Left cardiac atrium (tissue), 4 donors: ENCODE data around the gene RBM20. TPM values are rescaled to one million over a fixed set of nuclear protein-coding genes. Genes with fewer than 3 reads are reported as not detected.
"Not testable (repeated sequence)": the region's sequence is repeated elsewhere in the genome, so short reads cannot be mapped to it uniquely, and the experiment has no call there.

Source experiments
- ATAC-seq, 2 donors: fragments of 200-7000 bp; cut with Tn5 transposase; one replicate each; pipeline ENCODE4 v1.9.1; 2020; ENCODE audit warnings: mild to moderate bottlenecking in 2 of 2, moderate library complexity in 2 of 2
- DNase-seq: peaks from one replicate; pipeline ENCODE4 v3.0.0-alpha.2; 2020
- intact Hi-C, 2 donors: fragments of 100-400 bp; cut with DNase I; formaldehyde crosslinking; loops; one replicate each; pipeline versions ENCODE4 v1.14.1 to v1.15.1; 2022 to 2023
- total RNA-seq, 2 donors: library from RNA; stranded (reverse); fragmentation: NEBNext Ultra II Directional; extraction: Animal tissue kit (Norgen Biotek cat#: 25700); gene quantifications; one replicate each; pipeline ENCODE4 v1.2.1, GENCODE V29; 2021
- donor health status: DM: no; HTN: yes; CAD: no.
- donor health status: DM: no; HTN: yes; CAD: no; lungs with severe emphysema.
- donor health status: DM: yes; HTN: yes; CAD: no.
- donor health status: Dilated cardiomyopathy.

Gene RBM20
- total RNA-seq, 2 donors from 2014 or later = 37.2 to 44.1 TPM

DNA sequence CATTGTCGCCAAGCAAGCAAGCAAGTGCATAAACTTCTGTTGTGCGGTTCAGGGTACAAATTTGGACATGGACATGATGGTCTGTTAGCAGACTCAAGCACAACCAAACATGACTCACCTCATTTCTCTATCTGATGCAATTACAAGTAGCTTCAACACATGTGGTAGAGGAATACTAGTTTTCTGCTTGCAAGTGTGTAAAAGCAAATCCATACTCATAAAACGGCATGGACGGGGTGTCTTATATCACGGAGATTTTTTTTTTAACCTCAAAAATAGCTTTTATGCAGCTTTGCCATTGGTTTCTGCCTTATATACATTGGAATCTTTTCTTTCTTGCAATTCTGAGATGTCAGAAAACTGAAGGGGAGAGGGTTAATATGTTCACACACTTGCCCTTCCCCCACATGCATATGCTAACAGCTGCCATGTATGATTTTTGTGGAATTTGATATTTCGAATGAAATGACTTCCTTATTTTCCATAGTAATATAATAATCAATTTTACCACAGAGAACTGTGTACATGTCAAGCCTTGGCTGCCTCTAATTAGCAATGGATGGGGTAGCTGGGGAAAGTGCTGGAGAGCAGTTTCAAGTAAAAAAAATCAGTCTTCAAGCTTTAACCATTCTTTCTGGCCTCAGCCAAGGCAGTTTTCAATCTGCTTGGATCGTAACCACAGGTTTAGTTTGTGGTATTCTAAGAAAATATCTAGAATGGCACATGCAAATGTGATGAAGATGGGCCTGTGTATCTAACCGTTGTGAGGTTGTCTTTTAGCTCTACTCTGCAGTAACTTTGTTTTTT lies 121.6 kb downstream of the RBM20 start:
- ATAC-seq (peak in 1 of 2 donors; percentile 60), DNase-seq (no peak)
- intact Hi-C loops = no loop called here

DNA sequence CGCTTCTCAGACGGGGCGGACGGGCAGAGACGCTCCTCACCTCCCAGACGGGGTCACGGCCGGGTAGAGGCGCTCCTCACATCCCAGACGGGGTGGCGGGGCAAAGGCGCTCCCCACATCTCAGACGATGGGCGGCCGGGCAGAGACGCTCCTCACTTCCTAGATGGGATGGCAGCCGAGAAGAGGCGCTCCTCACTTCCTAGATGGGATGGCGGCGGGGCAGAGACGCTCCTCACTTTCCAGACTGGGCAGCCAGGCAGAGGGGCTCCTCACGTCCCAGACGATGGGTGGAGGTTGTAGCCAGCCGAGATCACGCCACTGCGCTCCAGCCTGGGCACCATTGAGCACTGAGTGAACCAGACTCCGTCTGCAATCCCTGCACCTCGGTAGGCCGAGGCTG lies 123.5 kb downstream of the RBM20 start:
- intact Hi-C loops = not testable (repeated sequence)

DNA sequence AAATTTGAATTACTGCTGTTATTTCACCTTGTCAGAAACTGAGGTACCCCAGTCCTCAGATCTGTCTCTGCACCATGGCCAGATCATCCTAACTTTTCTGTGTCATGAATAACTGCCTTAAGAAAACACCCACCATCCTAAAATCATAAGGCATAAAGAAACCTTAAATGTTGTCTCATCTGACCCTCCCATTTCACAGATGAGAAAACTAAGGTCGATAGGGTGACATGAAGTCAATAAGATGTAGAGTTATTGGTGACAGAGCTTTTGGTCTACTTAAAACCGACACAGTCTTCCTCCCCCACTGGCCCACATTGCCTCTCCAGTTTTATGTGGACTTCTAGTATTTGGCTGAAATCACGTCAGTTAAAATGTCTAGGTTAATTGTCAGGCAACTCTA lies 126.1 kb downstream of the RBM20 start:
- intact Hi-C loops = no loop called here
- DNase-seq = no peak
- no peak for ATAC-seq

More for the DNA sequence above, 123.5 kb downstream of the RBM20 start:
- ATAC-seq, DNase-seq: not testable (repeated sequence)

DNA sequence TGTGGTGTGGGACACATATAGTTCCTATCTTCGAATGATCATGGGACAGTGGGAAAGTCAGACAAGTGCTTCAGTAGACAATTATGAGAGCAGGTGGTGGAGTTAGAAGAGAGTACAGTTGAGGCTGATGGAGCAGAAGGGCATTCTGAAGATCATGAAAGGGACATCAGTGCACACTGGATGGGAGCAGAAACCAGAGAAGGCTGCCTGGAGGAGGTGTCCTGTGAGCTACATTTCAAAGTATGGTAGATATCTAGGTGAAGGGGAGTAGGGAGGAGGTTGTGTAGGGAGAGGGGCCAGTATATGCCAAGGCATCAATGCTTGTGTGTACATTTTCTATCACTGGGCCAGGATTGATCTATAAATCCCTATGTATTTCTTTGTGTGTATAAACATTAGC lies 127.3 kb downstream of the RBM20 start:
- DNase-seq (no peak), ATAC-seq (no peak)
- intact Hi-C loops = no loop called here

DNA sequence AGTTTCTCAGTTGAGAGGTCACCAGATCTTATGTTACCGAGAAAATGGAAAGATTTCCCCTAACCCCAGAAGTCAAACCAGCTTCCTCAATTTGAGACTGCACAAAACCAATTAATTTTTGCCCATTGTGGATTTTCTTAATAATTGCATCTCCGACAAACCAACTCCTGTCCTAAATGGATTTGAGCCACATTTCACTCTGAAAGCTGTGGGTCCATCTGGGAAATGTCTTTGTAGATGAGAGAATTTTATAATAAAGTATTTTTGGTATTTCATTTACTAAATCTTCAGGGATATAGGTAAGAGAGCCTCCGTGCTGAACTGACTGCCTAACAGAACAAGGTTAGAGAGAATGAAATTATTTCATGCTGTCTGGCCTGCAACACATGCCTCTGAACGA lies 127.9 kb downstream of the RBM20 start:
- ATAC-seq (no peak), DNase-seq (no peak)
- intact Hi-C loops = no loop called here

DNA sequence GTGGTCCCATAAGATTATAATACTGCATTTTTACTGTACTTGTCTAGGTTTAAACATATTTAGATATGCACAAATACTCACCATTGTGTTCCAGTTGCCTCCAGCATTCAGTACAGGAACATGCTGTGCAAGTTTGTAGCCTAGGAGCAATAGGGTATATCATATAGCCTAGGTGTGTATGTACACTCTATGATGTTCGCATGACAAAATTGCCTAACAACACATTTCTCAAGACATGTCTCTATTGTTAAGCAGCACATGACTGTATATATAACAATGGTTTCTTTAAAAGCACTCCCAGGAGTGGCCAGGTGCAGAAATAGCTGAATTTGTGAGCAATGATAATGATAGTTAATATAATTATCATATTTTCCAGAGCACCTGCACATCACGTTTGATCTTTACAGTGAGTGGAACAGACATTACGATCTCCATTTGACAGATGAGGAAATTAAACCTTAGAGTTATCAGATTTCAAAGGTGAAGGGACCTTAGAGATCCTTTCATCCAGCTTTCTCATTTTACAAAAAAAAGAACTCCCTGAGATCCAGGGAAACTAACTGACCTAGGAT lies 128.4 kb downstream of the RBM20 start:
- no peak for ATAC-seq
- DNase-seq = no peak
- intact Hi-C loops = no loop called here

DNA sequence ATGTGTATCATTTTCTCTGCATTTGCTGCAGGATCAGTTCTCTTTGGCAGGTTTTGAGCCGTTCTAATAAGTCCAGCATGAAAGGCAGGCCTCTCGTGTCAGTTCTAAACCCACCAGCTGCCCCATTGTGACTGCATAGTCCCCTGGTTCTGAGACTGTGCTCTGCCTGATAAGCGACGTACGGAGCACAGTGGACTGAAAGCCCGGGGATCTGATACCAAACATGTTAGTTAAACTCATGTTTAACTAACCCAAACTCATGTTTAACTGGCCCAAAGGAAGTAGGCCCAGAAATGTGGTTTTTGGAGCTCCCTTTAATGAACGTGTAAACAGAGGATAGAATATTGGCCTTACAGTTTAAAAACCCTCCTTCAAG lies 129.5 kb downstream of the RBM20 start:
- DNase-seq = no peak
- ATAC-seq = no peak
- intact Hi-C loops = no loop called here

DNA sequence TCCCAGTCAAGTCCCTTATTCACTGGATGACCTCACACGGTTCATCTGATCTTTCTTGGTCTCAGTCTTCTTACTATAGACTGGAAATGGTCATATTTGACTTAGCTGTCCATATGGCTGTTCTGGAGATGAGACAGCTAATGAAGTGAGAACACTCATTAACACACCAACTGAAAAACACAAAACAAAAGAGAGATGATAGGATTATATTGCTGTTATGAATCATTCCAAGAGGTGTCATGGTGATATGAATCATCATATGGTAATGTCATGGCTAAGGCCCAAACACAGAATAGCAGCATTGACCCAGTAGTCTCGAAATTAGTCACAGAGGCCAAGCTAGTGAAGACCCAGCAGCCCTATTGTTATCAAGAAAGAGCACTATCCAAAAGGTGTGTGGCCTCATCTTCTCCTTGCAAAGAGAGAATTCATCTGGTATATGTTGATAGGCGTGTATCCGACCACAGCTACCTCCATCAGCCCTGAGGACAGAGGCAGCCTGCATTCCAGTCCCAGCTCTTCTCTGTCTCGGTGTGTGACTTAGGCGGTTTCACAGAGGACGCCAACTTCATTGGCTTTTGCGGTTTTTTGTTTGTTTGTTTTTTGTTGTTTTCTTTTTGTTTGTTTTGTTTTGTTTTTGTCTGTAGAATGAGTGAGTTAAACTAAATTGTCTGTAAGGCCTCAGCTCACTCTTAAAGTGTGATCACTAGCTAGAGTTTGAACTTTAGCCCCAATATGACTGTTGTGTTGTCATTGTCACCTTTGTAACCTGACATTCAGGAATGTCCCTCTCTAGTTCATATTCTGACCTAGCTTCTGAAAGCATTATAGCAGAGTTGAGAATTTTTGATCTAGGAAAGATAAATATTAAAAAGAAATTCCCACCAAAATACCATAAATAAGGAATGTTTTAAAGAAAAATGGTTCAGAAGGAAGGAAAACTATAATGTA lies 130.2 kb downstream of the RBM20 start:
- ATAC-seq = peak in 1 of 2 donors; percentile 79
- no peak for DNase-seq
- intact Hi-C loops = no loop called here

DNA sequence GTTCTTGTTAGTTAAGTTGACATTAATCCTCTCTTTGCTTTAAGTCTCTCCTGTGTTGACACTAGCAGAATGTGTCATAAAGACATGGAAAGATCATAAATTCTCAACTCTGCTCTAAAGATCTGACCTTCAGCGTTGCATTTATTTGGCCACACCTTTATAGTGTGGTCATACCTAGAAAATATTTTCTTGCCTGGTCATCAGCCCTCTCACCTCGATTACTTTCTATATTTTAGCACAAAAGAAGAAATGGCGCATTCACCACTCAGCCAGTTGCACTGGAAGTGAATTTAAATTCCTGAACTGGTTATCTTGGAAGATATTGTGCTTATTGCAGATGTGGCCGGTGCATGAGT lies 130.9 kb downstream of the RBM20 start:
- intact Hi-C loops = no loop called here
- no peak for DNase-seq
- no peak for ATAC-seq

DNA sequence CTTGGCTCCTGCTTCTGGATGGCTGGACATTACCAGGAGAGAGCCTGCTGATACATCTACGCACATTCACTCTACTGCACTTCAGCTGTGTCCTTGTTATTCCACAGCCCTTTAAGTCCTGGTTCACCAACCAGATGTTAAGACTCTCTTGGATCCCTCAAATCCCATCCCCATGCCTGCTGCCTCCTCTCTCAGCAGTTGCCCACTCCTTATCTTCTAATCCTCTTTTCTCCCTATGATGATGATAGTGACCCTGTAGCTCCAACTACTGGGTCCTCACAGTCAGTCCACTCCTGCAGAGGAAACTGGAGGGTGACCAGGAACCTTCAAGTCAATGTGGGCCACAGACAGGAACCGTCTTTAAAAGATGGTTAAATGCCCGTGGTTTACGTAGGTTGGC lies 131.3 kb downstream of the RBM20 start:
- ATAC-seq (no peak), DNase-seq (no peak)
- intact Hi-C loops = no loop called here

DNA sequence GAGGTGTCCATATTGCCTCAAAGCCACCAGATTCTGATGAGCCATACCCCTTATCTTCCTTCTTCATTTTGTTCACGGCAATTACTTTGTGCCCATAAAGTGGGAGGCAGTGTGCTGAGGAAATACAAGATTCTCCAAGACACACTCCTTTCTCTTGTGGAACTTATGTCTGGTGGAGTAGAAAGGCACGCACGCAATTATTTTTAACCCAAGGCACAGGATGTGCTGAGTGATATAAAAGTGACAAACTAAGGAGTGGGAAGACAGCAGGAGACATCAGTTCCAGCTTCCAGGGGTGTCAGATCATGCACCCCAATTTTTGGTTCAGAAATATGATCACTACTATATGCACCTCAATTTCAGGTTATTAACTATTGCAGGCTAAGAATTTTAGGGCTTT lies 132.9 kb downstream of the RBM20 start:
- DNase-seq (no peak), ATAC-seq (no peak)
- intact Hi-C loops = no loop called here

DNA sequence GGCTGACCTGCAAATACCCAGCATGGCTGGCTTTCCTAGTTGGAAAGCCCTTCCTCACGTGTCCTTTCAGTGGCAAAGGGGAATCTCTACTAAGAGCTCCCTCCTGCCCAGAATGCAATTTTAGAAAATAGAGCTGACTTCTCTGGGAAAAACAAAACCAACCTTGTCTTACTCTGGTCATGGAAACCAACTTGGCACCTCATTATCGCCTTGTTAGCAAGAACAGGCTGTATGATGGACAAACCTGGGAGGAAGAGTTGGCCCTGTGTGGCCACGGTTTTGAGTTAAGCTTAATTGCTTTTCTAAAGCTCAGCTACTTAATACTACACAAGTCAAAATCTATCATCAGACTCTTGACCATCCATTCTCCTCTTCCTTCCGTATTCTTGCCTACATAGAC lies 133.5 kb downstream of the RBM20 start:
- intact Hi-C loops = no loop called here
- ATAC-seq (no peak), DNase-seq (no peak)

DNA sequence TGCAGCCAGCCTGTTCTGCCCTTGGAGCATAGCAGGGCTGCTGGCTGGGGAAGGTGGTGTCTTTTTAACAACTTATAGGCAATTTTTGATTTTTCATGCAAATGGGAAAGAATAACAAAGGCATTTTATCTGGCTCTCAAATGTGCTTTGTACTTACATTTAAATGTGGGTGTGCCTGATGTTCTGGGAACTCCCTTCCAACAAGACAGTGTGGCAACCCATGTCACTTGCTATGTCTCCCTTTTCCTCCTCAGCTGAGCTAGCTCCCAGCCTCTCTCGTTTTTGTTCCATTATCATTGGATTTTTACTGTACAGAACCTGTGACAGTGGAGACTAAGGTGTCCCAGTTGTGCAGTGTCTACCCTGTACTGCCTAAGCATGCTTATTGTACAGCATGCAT lies 134.1 kb downstream of the RBM20 start:
- intact Hi-C loops = no loop called here
- DNase-seq = no peak
- ATAC-seq = no peak

DNA sequence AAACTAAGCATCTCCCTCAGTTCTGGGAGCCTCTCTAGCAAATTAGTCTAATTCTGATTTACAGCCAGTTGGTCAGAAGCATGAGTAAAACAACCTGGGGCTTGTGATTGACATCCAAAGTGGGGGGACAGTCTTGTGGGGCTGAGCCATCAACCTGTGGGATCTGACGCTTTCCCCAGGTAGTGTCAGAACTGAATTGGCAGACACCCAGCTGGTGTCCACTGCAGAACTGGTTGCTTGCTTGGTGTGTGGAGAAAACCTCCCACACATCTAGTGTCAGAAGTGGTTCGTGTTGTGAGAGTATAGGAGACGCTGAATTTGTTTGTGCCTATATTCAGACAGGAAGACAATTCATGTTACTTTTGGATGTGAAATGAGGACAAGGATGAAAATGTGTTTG lies 135.4 kb downstream of the RBM20 start:
- ATAC-seq = no peak
- DNase-seq = no peak
- intact Hi-C loops = no loop called here

DNA sequence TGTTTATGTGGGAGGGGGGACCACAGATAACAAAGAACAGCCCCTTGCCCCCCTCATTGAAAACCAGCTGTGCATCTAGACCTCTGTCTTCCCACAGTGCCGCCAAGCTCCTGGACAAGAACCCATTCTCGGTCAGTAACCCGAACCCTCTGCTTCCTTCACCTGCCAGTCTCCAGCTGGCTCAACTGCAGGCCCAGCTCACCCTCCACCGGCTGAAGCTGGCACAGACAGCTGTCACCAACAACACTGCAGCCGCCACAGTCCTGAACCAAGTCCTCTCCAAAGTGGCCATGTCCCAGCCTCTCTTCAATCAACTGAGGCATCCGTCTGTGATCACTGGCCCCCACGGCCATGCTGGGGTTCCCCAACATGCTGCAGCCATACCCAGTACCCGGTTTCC lies 136.6 kb downstream of the RBM20 start:
- ATAC-seq (peak; percentile 76 to 78), DNase-seq (no peak)
- intact Hi-C loops = no loop called here

DNA sequence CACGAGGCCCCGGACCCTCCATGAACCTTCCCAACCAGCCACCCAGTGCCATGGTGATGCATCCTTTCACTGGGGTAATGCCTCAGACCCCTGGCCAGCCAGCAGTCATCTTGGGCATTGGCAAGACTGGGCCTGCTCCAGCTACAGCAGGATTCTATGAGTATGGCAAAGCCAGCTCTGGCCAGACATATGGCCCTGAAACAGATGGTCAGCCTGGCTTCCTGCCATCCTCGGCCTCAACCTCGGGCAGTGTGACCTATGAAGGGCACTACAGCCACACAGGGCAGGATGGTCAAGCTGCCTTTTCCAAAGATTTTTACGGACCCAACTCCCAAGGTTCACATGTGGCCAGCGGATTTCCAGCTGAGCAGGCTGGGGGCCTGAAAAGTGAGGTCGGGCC lies 137.0 kb downstream of the RBM20 start:
- intact Hi-C loops = no loop called here
- ATAC-seq (peak in 1 of 2 donors; percentile 34), DNase-seq (no peak)

DNA sequence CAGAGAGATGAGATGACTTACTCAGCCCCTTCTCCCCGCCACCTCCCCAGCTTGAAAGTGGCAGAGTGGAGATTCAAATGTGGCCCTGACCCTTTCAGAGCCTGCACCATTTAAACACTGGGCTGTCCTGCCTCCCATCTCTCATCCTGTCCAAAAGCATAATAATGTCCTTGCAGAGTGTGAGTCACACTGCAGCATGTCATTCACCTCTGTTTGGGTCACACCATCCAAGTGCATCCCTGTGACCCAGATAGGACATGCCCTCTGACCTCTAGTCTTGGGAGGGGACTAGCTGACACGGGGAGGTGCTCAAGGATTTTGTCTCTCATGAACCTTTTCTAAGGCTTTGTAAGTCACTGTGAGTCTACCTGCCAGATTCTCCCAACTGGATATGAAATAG lies 138.5 kb downstream of the RBM20 start:
- ATAC-seq = no peak
- intact Hi-C loops = no loop called here
- DNase-seq = no peak

DNA sequence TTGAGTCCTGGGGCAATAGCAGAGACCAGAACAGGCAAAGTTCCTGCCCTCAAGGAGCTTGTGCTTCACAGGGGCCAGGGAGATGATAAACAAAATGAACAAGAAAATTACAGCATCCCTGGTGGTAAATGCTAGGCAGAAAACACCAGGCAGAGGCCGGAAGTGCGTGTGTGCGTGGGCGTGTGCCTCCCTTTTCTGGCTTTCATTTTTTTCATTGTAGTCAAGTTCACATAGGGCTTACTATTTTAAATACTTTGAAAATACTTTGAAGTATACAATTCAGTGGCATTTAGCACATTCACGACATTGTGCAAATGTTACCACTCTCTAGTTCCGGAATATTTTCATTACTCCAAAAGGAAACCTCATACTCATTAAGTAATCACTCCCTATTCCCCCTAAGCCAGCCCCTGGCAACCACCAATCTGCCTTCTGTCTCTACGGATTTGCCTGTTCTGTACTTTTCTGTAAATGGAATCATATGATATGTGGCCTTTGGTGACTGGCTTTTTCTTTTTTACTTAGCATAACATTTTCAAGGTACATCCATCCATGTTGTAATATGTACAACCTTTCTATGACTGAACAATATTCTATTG lies 139.5 kb downstream of the RBM20 start:
- ATAC-seq (no peak), DNase-seq (no peak)
- intact Hi-C loops = no loop called here

DNA sequence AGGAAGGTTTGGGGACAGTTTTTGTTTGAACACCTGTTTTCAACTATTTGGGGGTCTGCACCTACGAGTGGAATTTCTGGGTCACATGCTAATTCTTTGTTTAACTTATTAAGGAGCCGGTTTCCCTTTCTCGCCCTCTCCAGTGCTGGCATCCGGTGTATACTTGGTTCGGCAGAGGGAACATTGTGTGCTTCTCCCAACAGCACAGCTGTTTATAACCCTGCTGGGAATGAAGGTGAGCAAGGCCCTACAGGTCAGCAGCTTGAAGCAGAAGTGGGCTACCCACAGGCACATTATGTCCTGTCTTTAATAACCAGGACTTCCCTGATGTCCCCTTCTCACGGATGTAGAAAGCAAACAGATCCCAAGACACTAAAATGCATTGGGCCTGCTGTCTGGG lies 140.1 kb downstream of the RBM20 start:
- intact Hi-C loops = no loop called here
- DNase-seq (no peak), ATAC-seq (no peak)

DNA sequence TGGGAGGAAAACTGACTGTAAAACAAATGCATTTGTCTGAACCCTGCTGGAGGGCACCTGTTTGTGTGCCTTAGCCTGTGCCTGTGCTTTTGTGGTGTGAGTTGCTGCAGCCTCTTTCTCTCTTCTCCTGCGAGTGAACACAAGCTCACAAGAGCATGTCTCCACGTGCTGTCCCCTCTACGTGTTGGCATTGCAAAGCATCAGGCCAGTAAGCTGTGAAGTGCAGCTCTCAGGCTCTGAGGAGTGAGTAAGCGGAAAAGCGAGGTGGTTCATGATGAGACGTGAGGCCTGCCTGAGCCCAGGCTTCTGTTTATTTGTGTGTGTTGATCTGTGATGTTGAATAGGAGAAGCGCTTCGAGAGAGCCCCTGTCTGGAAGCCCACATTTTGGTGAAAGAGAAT lies 142.0 kb downstream of the RBM20 start:
- ATAC-seq (peak in 1 of 2 donors; percentile 70), DNase-seq (no peak)
- intact Hi-C loops = no loop called here
